BE2C (cell line): ENCODE results near the gene DOCK2.

ENCODE experiments used
- DNase-seq: peaks from one replicate; pipeline ENCODE4 v3.0.0-alpha.2; 2020
- H3K27me3 ChIP-seq: fragments of 250-450 bp; sonication (Bioruptor Pico); 2 replicates; pipeline ENCODE4 v1.5.1; 2020; ENCODE audit warnings: mild to moderate bottlenecking
- H3K36me3 ChIP-seq: fragments of 250-450 bp; sonication (Bioruptor Pico); 2 replicates; pipeline ENCODE4 v1.5.1; 2020; ENCODE audit warnings: mild to moderate bottlenecking
- H3K4me1 ChIP-seq: fragments of 250-450 bp; sonication (Bioruptor Pico); 2 replicates; pipeline ENCODE4 v1.5.1; 2020
- H3K4me3 ChIP-seq: 2 replicates; pipeline ENCODE4 v1.5.1; 2011; ENCODE audit warnings: low read depth, low read length
- H3K9me3 ChIP-seq: fragments of 250-450 bp; sonication (Bioruptor Pico); 2 replicates; pipeline ENCODE4 v1.5.1; 2020
- TF ChIP-seq, protein P1 (sequence below): IDR thresholded peaks from 2 replicates; pipeline ENCODE4 v1.5.1; 2012; ENCODE audit warnings: mild to moderate bottlenecking, low read depth, low read length

DOCK2 gene

DNA sequence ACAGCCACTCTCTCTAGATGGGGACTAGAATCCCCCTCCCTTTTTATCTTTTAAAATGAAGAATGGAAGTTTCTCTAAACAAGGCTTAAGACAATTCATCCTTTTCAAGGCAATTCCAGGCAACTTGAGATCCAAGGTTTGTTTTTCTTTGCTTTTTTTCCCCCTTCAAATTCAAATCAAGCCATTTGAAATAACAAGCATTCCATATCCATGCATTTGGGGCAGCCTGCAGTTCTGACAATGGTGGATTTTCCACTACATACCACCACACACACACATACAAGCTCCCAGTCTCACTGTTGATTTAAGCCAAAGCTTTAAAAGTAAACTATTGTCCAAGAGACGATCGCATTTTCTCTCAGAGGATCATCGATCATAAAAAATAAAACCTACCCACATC, 342.8 kb downstream of the DOCK2 start:
- DNase-seq: no peak
- H3K4me1 ChIP-seq: no peaks in the 10 kb centered on the region
- no peaks in the 10 kb centered on the region for H3K36me3 ChIP-seq
- H3K4me3 ChIP-seq: no peak overlapping the region
- H3K9me3 ChIP-seq: no peaks in the 10 kb centered on the region
- peaks cover 7% of the 10 kb centered on the region for H3K27me3 ChIP-seq
- TF ChIP-seq, protein P1, sequence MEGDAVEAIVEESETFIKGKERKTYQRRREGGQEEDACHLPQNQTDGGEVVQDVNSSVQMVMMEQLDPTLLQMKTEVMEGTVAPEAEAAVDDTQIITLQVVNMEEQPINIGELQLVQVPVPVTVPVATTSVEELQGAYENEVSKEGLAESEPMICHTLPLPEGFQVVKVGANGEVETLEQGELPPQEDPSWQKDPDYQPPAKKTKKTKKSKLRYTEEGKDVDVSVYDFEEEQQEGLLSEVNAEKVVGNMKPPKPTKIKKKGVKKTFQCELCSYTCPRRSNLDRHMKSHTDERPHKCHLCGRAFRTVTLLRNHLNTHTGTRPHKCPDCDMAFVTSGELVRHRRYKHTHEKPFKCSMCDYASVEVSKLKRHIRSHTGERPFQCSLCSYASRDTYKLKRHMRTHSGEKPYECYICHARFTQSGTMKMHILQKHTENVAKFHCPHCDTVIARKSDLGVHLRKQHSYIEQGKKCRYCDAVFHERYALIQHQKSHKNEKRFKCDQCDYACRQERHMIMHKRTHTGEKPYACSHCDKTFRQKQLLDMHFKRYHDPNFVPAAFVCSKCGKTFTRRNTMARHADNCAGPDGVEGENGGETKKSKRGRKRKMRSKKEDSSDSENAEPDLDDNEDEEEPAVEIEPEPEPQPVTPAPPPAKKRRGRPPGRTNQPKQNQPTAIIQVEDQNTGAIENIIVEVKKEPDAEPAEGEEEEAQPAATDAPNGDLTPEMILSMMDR: no peak

DNA sequence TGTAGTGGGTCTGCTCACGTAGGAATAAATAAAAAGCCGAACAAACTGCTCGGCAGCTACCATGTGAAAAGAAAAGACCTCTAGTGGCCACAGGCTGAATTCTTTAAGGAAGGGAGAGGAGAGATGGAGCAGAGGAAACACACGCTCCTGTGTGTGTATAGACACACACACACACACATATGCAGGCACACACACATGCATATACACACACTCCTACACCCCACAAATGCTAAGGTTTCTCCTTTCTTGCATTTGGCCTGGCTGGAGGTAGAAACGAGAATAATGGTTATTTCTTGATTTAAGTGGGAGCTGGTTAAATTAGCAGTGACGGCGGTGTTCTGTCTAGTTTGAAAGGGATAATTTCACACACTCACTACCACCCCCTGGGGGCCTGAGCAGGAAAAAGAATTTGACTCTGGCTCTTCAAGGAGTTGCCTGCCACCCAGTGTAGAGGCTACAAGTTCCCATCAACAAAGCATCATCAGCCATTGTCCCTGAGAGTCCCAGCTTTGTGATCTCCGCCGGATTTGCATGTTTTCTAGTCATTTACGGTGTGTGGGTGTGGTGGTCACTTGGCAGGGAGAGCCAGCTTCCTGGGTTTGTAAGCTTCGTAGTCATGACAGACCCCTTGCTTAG, 343.5 kb downstream of the DOCK2 start, which contains the start of gene INSYN2B:
INSYN2B (minus strand) TSS at position 78 of the 636 bp plus-strand sequence. CDS start 96,597 bp downstream, outside the sequence.
- Histone ChIP-seq H3K27me3 (peaks cover 7% of the 10 kb centered on the region), H3K4me1 (no peaks in the 10 kb centered on the region), H3K9me3 (no peaks in the 10 kb centered on the region), H3K36me3 (no peaks in the 10 kb centered on the region), H3K4me3 (peak within 1 kb of the TSS; percentile 45)
- peak; percentile 77 for DNase-seq
- TF ChIP-seq, protein P1: peak; percentile 76

DNA sequence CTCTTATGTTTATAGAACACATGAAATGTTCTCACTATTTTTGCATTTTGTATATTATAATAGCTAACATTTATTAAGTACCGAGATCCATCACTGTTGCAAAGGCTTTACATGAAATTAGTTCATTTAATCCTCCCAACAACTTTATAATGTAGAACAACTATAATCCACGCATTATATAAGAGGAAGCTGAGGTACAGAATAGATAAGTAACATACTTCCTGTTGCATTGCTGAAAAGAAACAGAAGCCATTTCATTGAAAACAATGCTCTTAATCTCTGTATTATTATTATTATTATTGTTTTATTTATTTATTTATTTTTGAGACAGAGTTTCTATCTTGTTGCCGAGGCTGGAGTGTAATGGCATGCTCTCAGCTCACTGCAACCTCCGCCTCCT, 351.1 kb downstream of the DOCK2 start:
- TF ChIP-seq, protein P1: no peak
- no peaks in the 10 kb centered on the region for H3K36me3 ChIP-seq
- H3K27me3 ChIP-seq: no peaks in the 10 kb centered on the region
- no peak overlapping the region for H3K4me3 ChIP-seq
- no peaks in the 10 kb centered on the region for H3K9me3 ChIP-seq
- no peaks in the 10 kb centered on the region for H3K4me1 ChIP-seq
- no peak for DNase-seq

GRCh38 chr5:169988947-169989346, 351.9 kb downstream of the DOCK2 start:
- TF ChIP-seq, protein P1: no peak
- H3K36me3 ChIP-seq: no peaks in the 10 kb centered on the region
- H3K4me1 ChIP-seq: no peaks in the 10 kb centered on the region
- H3K4me3 ChIP-seq: no peak overlapping the region
- no peaks in the 10 kb centered on the region for H3K9me3 ChIP-seq
- H3K27me3 ChIP-seq: no peaks in the 10 kb centered on the region
- no peak for DNase-seq

- TF ChIP-seq, protein P1: no peak
- DNase-seq: no peak
- Histone ChIP-seq H3K27me3 (no peaks in the 10 kb centered on the region), H3K36me3 (no peaks in the 10 kb centered on the region), H3K4me1 (no peaks in the 10 kb centered on the region), H3K9me3 (no peaks in the 10 kb centered on the region), H3K4me3 (no peak overlapping the region)
Measured at GRCh38 chr5:169989365-169989764, 352.3 kb downstream of the DOCK2 start.

GRCh38 chr5:169991115-169991869, 354.2 kb downstream of the DOCK2 start:
- Histone ChIP-seq H3K27me3 (no peaks in the 10 kb centered on the region), H3K36me3 (no peaks in the 10 kb centered on the region), H3K4me3 (no peak overlapping the region), H3K9me3 (no peaks in the 10 kb centered on the region), H3K4me1 (no peaks in the 10 kb centered on the region)
- TF ChIP-seq, protein P1: no peak
- DNase-seq: no peak
